HG02798 (cell line): ENCODE measurements around the gene ISOC2.
"Not testable (repeated sequence)": the region's sequence is repeated elsewhere in the genome, so short reads cannot be mapped to it uniquely, and the experiment has no call there.

Experiments
- ATAC-seq: cut with Tn5 transposase; IDR thresholded peaks from one replicate; pipeline ENCODE4 v1.9.1; 2021; ENCODE audit warnings: mild to moderate bottlenecking; ENCODE audit not compliant: unreplicated experiment, poor library complexity

ISOC2 gene

GRCh38 chr19:55443824-55444480 lies 17.5 kb downstream of the ISOC2 start:
- ATAC-seq = no peak

- no peak for ATAC-seq
Observed at GRCh38 chr19:55443045-55443823, 18.2 kb downstream of the ISOC2 start, which contains the start of gene SHISA7. SHISA7 (minus strand) TSS chr19:55443300; CDS start chr19:55442863, 437 bp downstream.

- no peak for ATAC-seq
Observed at GRCh38 chr19:55442372-55442961, 19.0 kb downstream of the ISOC2 start.

GRCh38 chr19:55441692-55442321 lies 19.6 kb downstream of the ISOC2 start:
- ATAC-seq = no peak

- ATAC-seq = no peak
Observed at GRCh38 chr19:55441319-55441691, 20.1 kb downstream of the ISOC2 start.

GRCh38 chr19:55440411-55441105 lies 20.9 kb downstream of the ISOC2 start:
- no peak for ATAC-seq

- ATAC-seq = no peak
Observed at GRCh38 chr19:55439052-55439451, 22.4 kb downstream of the ISOC2 start.

GRCh38 chr19:55437410-55437809 lies 24.0 kb downstream of the ISOC2 start:
- no peak for ATAC-seq

GRCh38 chr19:55436847-55437246 lies 24.6 kb downstream of the ISOC2 start:
- no peak for ATAC-seq

GRCh38 chr19:55435020-55435419 lies 26.4 kb downstream of the ISOC2 start:
- ATAC-seq = no peak

GRCh38 chr19:55434356-55434919 lies 27.0 kb downstream of the ISOC2 start:
- ATAC-seq = no peak

- no peak for ATAC-seq
Observed at GRCh38 chr19:55433292-55433691, 28.1 kb downstream of the ISOC2 start.

- no peak for ATAC-seq
Observed at GRCh38 chr19:55432241-55432959, 29.0 kb downstream of the ISOC2 start.

- ATAC-seq = no peak
Observed at GRCh38 chr19:55431183-55431582, 30.3 kb downstream of the ISOC2 start.

- no peak for ATAC-seq
Observed at GRCh38 chr19:55426042-55426441, 35.4 kb downstream of the ISOC2 start.

- no peak for ATAC-seq
Observed at GRCh38 chr19:55424518-55424917, 36.9 kb downstream of the ISOC2 start.

GRCh38 chr19:55423225-55424005 lies 38.0 kb downstream of the ISOC2 start:
- ATAC-seq = no peak

- not testable (repeated sequence) for ATAC-seq
Observed at GRCh38 chr19:55421281-55421680, 40.2 kb downstream of the ISOC2 start.
